ENCODE data around the gene HUWE1. TPM values are rescaled to one million over a fixed set of nuclear protein-coding genes. Genes with fewer than 3 reads are reported as not detected.
"Not testable (repeated sequence)": the region's sequence is repeated elsewhere in the genome, so short reads cannot be mapped to it uniquely, and the experiment has no call there.

The HUWE1 gene, protein sequence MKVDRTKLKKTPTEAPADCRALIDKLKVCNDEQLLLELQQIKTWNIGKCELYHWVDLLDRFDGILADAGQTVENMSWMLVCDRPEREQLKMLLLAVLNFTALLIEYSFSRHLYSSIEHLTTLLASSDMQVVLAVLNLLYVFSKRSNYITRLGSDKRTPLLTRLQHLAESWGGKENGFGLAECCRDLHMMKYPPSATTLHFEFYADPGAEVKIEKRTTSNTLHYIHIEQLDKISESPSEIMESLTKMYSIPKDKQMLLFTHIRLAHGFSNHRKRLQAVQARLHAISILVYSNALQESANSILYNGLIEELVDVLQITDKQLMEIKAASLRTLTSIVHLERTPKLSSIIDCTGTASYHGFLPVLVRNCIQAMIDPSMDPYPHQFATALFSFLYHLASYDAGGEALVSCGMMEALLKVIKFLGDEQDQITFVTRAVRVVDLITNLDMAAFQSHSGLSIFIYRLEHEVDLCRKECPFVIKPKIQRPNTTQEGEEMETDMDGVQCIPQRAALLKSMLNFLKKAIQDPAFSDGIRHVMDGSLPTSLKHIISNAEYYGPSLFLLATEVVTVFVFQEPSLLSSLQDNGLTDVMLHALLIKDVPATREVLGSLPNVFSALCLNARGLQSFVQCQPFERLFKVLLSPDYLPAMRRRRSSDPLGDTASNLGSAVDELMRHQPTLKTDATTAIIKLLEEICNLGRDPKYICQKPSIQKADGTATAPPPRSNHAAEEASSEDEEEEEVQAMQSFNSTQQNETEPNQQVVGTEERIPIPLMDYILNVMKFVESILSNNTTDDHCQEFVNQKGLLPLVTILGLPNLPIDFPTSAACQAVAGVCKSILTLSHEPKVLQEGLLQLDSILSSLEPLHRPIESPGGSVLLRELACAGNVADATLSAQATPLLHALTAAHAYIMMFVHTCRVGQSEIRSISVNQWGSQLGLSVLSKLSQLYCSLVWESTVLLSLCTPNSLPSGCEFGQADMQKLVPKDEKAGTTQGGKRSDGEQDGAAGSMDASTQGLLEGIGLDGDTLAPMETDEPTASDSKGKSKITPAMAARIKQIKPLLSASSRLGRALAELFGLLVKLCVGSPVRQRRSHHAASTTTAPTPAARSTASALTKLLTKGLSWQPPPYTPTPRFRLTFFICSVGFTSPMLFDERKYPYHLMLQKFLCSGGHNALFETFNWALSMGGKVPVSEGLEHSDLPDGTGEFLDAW (N-terminal part only)
- 100 to 1,000 TPM; 505 to 553 TPM for total RNA-seq

DNA sequence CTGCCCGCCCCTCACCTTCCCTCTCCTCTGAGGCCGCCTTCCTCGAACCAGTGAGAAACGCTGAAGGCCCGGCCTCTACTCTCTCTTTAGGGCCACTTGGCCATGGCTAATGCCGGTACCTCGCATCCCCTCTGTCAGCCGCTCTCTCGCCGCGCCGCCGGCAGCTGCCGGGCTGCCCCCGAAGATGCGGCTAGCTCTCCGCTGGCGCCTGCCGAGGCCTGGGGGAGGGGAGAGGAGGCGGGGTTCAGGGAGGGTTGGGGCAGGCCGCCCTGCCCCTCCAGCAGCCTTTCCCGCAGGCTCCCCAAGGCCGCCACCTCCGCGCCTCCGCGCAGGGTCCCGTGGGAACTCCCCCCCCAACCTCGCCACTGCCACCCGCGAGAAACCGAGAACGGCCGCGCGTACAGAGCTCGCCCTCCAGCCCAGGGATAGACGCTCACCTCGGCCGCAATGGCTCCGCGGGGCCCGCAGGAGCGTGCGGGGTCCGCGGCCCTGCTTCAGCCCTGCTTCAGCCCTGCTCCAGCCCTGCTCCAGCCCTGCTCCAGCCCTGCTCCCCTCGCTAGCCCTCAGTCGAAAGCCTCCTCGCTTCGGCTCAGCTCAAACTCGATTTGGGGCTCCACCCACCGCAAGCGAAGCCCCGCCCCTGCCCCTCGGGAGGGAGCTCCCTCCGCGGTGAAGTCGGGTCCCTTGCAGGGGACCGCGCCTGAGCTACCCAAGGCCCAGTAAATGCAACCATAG lies at the start of gene HUWE1:
HUWE1 (minus strand) TSS at position 569 of the 735 bp plus-strand sequence. CDS start 32,612 bp downstream, outside the sequence.
- Mint-ChIP-seq H3K27ac (peak within 1 kb of the TSS; percentile 94 to 98), H3K36me3 (peaks cover 18 to 32% of the 10 kb centered on the region in 2 donors), H3K9me3 (no peaks in the 10 kb centered on the region)
- peak; percentile 21 to 50 for ATAC-seq
- peak; percentile 74 to 82 for DNase-seq (ENCODE audit: low spot score in 2 of 2)

DNA sequence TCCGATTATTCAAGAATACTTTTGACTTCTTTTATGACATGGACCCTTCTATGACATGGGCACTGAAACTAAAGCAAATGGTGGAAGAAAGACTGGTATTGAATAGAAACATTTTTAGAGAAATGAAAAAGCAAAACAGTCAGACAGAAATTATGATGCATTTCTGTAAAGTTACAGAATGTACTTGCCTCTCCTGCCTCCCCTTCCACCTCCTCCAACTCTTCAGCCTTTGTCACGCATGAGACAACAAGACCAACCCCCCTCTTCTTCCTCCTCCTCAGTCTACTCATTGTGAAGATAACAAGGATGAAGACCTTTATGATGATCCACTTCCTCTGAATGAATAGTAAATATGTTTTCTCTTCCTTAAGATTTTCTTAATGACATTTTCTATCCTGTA lies 46.3 kb upstream of the HUWE1 start:
- peak; percentile 93 to 94 for ATAC-seq
- DNase-seq (ENCODE audit: low spot score in 2 of 2) = peak in 1 of 2 donors; percentile 25
- Mint-ChIP-seq H3K36me3 (peaks cover 22 to 24% of the 10 kb centered on the region in 2 donors), H3K27ac (peak overlapping the region; percentile 93 to 95), H3K9me3 (peaks cover 14 to 16% of the 10 kb centered on the region in 2 donors)

DNA sequence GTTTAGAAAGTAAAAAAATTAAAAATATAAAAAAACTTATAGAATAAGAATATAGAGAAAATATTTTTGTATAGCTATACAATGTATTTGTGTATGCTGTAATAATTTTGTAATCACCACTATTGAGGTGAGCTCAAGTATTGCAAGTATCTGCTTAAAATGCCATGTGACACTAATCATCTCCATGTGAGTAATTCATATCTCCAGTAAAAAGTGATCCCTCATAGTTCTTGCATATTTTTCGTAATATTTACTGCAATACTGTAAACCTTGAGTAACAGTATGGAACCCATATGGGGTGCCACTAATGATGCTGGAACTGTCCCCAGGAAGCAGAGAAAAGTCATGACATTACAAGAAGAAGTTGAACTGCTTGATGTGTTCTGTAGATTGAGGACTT lies 43.2 kb upstream of the HUWE1 start:
- no peak for ATAC-seq
- Mint-ChIP-seq H3K27ac (peak overlapping the region in 1 of 2 donors; percentile 62), H3K9me3 (no peaks in the 10 kb centered on the region), H3K36me3 (peaks cover 5% of the 10 kb centered on the region in 2 donors)
- no peak for DNase-seq (ENCODE audit: low spot score in 2 of 2)

DNA sequence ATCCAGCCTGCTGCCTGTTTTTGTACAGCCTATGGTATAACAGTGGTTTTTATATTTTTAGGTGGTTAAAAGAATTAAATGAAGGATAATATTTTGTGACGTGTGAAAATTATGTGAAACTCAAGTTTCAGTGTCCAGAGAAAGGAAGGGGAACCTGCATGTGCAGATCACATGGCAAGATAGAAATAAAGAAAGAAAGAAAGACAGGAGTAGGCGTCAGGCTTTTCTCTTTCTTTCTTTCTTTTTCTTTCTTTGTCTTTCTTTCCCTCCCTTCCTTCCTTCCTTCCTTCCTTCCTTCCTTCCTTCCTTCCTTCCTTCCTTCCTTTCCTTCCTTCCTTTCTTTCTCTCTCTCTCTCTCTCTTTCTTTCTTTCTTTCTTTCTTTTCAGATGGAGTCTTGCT lies 42.0 kb upstream of the HUWE1 start:
- ATAC-seq (no peak), DNase-seq (ENCODE audit: low spot score in 2 of 2) (no peak)
- no peaks in the 10 kb centered on the region for H3K9me3 Mint-ChIP-seq
- peak overlapping the region; percentile 91 to 93 for H3K27ac Mint-ChIP-seq
- H3K36me3 Mint-ChIP-seq = peaks cover 5 to 17% of the 10 kb centered on the region in 2 donors

DNA sequence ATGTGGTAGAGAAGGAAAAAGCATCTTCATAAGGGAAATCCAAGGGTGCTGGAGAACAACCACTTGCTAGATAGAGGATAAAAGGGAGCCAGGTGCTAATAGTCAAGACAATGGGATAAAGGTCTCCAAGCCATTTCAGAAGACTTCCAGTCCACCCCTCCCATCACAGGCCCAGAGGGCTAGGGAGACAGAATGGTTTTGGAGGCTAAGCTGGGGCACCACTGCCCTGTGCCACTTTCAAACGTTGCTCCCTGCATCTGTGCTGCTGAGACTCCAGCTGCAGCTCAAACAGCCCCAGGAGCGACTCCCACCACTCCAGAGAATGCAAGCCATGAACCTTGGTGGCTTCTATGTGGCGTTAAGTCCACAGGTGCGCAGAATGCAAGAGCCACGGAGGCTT lies 38.4 kb upstream of the HUWE1 start:
- Mint-ChIP-seq H3K27ac (no peak overlapping the region), H3K36me3 (peaks cover 5 to 20% of the 10 kb centered on the region in 2 donors), H3K9me3 (no peaks in the 10 kb centered on the region)
- no peak for ATAC-seq
- DNase-seq (ENCODE audit: low spot score in 2 of 2) = no peak

GRCh38 chrX:53723381-53723780 lies 36.9 kb upstream of the HUWE1 start:
- H3K36me3 Mint-ChIP-seq = peaks cover 6 to 20% of the 10 kb centered on the region in 2 donors
- no peaks in the 10 kb centered on the region for H3K9me3 Mint-ChIP-seq
- ATAC-seq = no peak
- peak overlapping the region in 1 of 2 donors; percentile 72 for H3K27ac Mint-ChIP-seq
- no peak for DNase-seq (ENCODE audit: low spot score in 2 of 2)

- ATAC-seq; DNase-seq (ENCODE audit: low spot score in 2 of 2); H3K27ac Mint-ChIP-seq; H3K9me3 Mint-ChIP-seq: not testable (repeated sequence)
- peaks cover 7 to 20% of the 10 kb centered on the region in 2 donors for H3K36me3 Mint-ChIP-seq
Observed at GRCh38 chrX:53721610-53722009, 35.1 kb upstream of the HUWE1 start.

DNA sequence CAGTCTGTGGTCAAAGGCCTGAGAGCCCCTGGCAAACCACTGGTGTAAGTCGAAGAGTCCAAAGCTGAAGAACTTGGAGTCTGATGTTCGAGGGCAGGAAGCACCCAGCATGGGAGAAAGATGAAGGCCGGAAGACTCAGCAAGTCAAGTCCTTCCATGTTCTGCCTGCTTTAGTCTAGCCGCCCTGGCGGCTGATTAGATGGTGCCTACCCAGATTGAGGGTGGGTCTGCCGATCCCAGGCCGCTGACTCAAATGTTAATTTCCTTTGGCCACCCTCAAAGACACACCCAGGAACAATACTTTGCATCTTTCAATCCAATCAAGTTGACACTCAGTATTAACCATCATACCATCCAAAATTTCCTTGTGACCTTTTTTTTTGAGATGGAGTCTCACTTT lies 33.1 kb upstream of the HUWE1 start:
- H3K9me3 Mint-ChIP-seq; ATAC-seq; DNase-seq (ENCODE audit: low spot score in 2 of 2): not testable (repeated sequence)
- peaks cover 4 to 27% of the 10 kb centered on the region in 2 donors for H3K36me3 Mint-ChIP-seq
- H3K27ac Mint-ChIP-seq = peak overlapping the region; percentile 85 to 99

GRCh38 chrX:53718073-53718472 lies 31.6 kb upstream of the HUWE1 start:
- Mint-ChIP-seq H3K9me3 (no peaks in the 10 kb centered on the region), H3K36me3 (peaks cover 12 to 26% of the 10 kb centered on the region in 2 donors), H3K27ac (peak overlapping the region; percentile 96 to 99)
- DNase-seq (ENCODE audit: low spot score in 2 of 2) (no peak), ATAC-seq (peak in 1 of 2 donors; percentile 14)

DNA sequence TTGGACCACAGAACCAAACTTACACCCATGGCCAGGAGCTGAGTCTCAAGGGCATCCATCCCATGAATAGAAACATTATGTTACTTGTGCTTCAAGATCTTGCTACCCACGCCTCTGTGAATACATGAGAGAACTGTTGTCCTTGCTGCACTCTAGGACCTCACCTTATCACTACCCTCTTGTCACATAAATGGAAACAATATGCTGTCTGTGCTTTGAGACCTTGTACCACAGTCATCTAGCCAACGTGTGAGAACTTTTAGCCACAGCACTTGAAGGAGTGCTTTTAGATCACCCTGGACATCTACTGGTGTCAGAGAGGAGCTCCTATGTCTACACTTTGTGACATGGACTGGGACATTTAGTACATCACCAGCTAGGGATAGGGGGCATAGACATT lies 30.7 kb upstream of the HUWE1 start:
- Mint-ChIP-seq H3K36me3 (peaks cover 13 to 26% of the 10 kb centered on the region in 2 donors), H3K27ac (peak overlapping the region; percentile 96 to 99), H3K9me3 (no peaks in the 10 kb centered on the region)
- ATAC-seq = peak; percentile 42 to 46
- no peak for DNase-seq (ENCODE audit: low spot score in 2 of 2)

DNA sequence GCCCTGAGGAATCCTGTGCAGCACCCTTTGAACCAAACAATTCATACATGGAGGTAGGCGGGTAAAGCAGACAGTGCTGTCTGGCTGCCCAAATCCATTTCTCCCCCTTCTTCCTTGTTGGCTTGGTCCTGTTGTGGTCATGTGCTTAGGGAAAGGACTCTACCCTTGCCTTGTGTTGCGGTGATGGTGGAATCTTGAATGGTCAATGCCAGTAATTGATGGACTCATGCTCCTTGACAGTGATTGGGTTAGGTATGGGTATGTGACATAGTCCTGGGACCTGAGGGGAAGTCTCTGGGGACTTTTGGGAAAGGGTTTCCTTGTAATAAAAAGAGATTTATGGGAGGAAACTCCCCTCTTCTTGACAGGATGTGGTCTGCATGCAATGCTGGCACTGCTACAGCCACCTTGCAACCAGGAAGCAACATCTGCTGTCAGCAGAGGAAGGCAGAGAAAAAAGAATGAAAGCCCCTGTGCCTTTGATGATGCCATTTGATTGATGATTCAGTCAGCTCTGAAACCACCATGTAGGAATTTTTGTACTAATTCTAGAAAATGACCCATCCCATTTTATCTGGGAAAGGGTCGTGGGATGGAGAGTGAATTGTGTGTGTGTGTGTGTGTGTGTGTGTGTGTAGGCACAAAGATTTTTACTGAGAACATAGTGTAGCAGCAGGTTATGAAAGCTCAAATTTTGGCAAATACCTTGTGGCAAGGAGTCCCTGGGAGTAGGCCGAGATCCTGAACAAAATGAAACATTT lies 30.0 kb upstream of the HUWE1 start:
- H3K36me3 Mint-ChIP-seq = peaks cover 13 to 26% of the 10 kb centered on the region in 2 donors
- no peaks in the 10 kb centered on the region for H3K9me3 Mint-ChIP-seq
- peak; percentile 50 to 59 for ATAC-seq
- peak; percentile 29 to 63 for DNase-seq (ENCODE audit: low spot score in 2 of 2)
- H3K27ac Mint-ChIP-seq = peak overlapping the region; percentile 98 to 99

- Mint-ChIP-seq H3K36me3 (peaks cover 13 to 33% of the 10 kb centered on the region in 2 donors), H3K9me3 (no peaks in the 10 kb centered on the region), H3K27ac (peak overlapping the region; percentile 98 to 99)
- DNase-seq (ENCODE audit: low spot score in 2 of 2) (no peak), ATAC-seq (peak; percentile 6 to 11)
Observed at GRCh38 chrX:53715346-53715924, 28.9 kb upstream of the HUWE1 start.

DNA sequence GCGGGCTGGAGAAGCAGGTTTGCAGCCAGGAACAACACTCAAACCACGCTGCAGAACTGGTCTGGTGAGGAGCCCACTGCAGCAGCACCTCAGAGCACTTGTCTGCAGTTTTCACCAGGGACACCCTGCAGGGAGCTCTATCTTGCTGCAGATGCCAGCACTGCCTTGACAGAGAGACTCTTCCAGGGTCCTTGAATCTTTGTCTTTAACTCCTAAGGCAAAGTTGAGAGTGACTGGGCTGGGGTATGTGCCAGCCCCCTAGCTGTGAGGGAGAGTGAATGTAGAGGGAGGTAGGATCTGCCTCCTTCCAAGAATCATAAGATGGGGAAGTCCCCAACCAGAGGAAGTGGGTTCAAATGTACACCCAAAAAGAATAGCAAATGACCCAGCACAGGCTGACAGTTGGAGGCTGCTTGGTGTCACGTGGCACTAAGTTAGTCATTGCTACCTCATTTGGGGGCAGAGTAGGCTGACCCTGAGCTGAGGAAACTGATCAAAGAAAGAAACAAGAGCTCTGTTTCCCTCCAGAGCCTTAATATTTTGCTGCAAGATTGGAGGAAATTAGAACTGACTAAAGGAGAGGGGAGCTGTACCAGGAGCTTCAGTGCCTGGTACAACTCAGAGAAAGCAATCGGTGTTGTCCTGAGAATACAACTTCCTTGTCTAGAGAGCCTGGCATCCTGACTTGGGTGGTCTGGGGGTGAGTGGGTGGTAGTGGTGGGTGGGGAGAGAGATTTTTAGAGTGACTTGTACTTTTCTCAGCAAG lies 28.2 kb upstream of the HUWE1 start:
- Mint-ChIP-seq H3K9me3 (no peaks in the 10 kb centered on the region), H3K36me3 (peaks cover 13 to 40% of the 10 kb centered on the region in 2 donors), H3K27ac (peak overlapping the region; percentile 98 to 99)
- ATAC-seq = peak; percentile 75 to 81
- DNase-seq (ENCODE audit: low spot score in 2 of 2) = peak; percentile 35 to 72

- H3K36me3 Mint-ChIP-seq = peaks cover 13 to 46% of the 10 kb centered on the region in 2 donors
- peak overlapping the region; percentile 98 to 99 for H3K27ac Mint-ChIP-seq
- ATAC-seq (peak in 1 of 2 donors; percentile 7), DNase-seq (ENCODE audit: low spot score in 2 of 2) (no peak)
- no peaks in the 10 kb centered on the region for H3K9me3 Mint-ChIP-seq
Observed at GRCh38 chrX:53713987-53714579, 27.6 kb upstream of the HUWE1 start.

Measured in activated naive CD4-positive, alpha-beta T cell treated with anti-CD3 and anti-CD28 coated beads, Interleukin-2, amount 50 U/mL, for 72 hours (primary cell).